CD4-positive, alpha-beta T cell (primary cell): ENCODE measurements around the gene FAM53A. TPM values are rescaled to one million over a fixed set of nuclear protein-coding genes. Genes with fewer than 3 reads are reported as not detected.

Experiments used
- ATAC-seq: fragments of 200-7000 bp; cut with Tn5 transposase; one replicate; pipeline ENCODE4 v1.10.0; 2022; ENCODE audit warnings: mild to moderate bottlenecking; ENCODE audit not compliant: poor library complexity
- CTCF ChIA-PET: fragments of 350-600 bp; sonication (Branson Sonifier 250); formaldehyde crosslinking; loops from one replicate; lab custom pipeline; 2021; ENCODE audit warnings: antibody characterized with exemption, inconsistent platforms; lab: Charles Lee
- POLR2A ChIA-PET: fragments of 350-600 bp; sonication (Branson Sonifier 250); formaldehyde crosslinking; loops from one replicate; lab custom pipeline; 2021; ENCODE audit warnings: antibody characterized with exemption, inconsistent platforms; lab: Charles Lee
- DNase-seq, 14 experiments: peaks; one replicate each; pipeline ENCODE4 v3.0.0-alpha.2; 2013 to 2020; ENCODE audit warnings: mixed read lengths in 2 of 14
- H3K27ac ChIP-seq, 2 donors: one replicate each; pipeline versions ENCODE4 v1.5.1 to v1.7.0; 2013; ENCODE audit warnings: low read length in 2 of 2, low read depth in 1 of 2, mild to moderate bottlenecking in 1 of 2
- H3K27me3 ChIP-seq, 2 experiments: 1 replicate in 1 of 2; 2 replicates in 1 of 2; pipeline versions ENCODE4 v1.6.1 to v1.7.0; 2013; ENCODE audit warnings: low read length in 2 of 2, control low read depth in 1 of 2, mild to moderate bottlenecking in 1 of 2, moderate library complexity in 1 of 2; ENCODE audit not compliant: insufficient read depth in 2 of 2, control insufficient read depth in 1 of 2
- H3K36me3 ChIP-seq: one replicate; pipeline ENCODE4 v1.6.1; 2013; ENCODE audit warnings: low read length, control low read depth; ENCODE audit not compliant: insufficient read depth
- H3K4me1 ChIP-seq: one replicate; pipeline ENCODE4 v1.6.1; 2013; ENCODE audit warnings: low read length, control low read depth; ENCODE audit not compliant: insufficient read depth
- H3K4me3 ChIP-seq: one replicate; pipeline ENCODE4 v1.5.1; 2013; ENCODE audit warnings: mild to moderate bottlenecking, low read length, moderate library complexity
- H3K9me3 ChIP-seq, 2 experiments: 1 replicate in 1 of 2; 2 replicates in 1 of 2; pipeline versions ENCODE4 v1.6.1 to v1.7.0; 2013; ENCODE audit warnings: low read length in 2 of 2, mild to moderate bottlenecking in 2 of 2, control low read depth in 1 of 2, moderate library complexity in 1 of 2; ENCODE audit not compliant: control insufficient read depth in 1 of 2, insufficient read depth in 1 of 2
- H3K27ac Mint-ChIP-seq: one replicate; pipeline ENCODE4 v1.8.0; 2020; ENCODE audit warnings: mixed read lengths
- H3K27me3 Mint-ChIP-seq: one replicate; pipeline ENCODE4 v1.8.0; 2021; ENCODE audit warnings: mixed read lengths
- H3K36me3 Mint-ChIP-seq: one replicate; pipeline ENCODE4 v1.8.0; 2021; ENCODE audit warnings: low read depth, mixed read lengths
- H3K4me1 Mint-ChIP-seq: one replicate; pipeline ENCODE4 v1.8.0; 2021; ENCODE audit warnings: low read depth, mixed read lengths
- H3K4me3 Mint-ChIP-seq: one replicate; pipeline ENCODE4 v1.8.0; 2020; ENCODE audit warnings: mild to moderate bottlenecking, mixed read lengths
- H3K9me3 Mint-ChIP-seq: one replicate; pipeline ENCODE4 v1.8.0; 2020; ENCODE audit warnings: mixed read lengths
- intact Hi-C, 2 experiments: fragments of 100-400 bp; cut with DNase I in 1 of 2; cut with micrococcal nuclease in 1 of 2; formaldehyde crosslinking; loops; one replicate each; pipeline versions ENCODE4 v1.15.1 to v1.9.0; 2023 to 2025; cut with DNase I, micrococcal nuclease
- total RNA-seq, 174 experiments: library from RNA in 2 of 174; stranded (reverse) in 2 of 174; gene quantifications; one replicate each; pipeline ENCODE4 v1.2.3 and lab custom pipeline; 2021 to 2026
- TF ChIP-seq, protein P1 (sequence below): fragments of 200-600 bp; IDR thresholded peaks from one replicate; pipeline ENCODE4 v1.8.0; 2022; ENCODE audit warnings: antibody characterized with exemption, mild to moderate bottlenecking

The FAM53A gene
- total RNA-seq, 2 experiments from 2014 or later = 0.93 to 2.4 TPM

DNA sequence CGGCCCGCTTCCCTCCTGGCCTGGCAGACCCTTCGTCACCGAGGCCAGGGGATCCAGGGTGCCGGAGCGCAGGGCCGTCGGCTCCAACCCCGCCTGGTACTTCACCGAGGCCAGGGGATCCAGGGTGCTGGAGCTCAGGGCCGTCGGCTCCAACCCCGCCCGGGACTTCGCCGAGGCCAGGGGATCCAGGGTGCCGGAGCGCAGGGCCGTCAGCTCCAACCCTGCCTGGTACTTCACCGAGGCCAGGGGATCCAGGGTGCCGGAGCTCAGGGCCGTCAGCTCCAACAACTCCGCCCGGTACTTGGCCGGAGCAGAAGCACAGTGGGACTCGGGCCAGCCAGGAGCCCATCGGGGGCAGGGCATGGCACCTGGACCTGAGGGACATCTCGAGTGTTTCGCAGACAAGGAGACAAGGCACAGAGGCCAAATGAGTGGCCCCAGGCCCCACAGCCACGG is 85.1 kb downstream of the FAM53A start:
- Histone ChIP-seq H3K4me1 (peaks cover 8% of the 10 kb centered on the region), H3K36me3 (no peaks in the 10 kb centered on the region), H3K27me3 (no peaks in the 10 kb centered on the region), H3K9me3 (peaks cover 0 to 8% of the 10 kb centered on the region in 2 experiments), H3K4me3 (no peak overlapping the region), H3K27ac (no peak overlapping the region)
- intact Hi-C loops = no loop called here
- H3K27ac Mint-ChIP-seq = no peak overlapping the region
- no peaks in the 10 kb centered on the region for H3K9me3 Mint-ChIP-seq
- DNase-seq (no peak), ATAC-seq (no peak)
- ChIA-PET CTCF (no interaction called here), POLR2A (no interaction called here)
- no peaks in the 10 kb centered on the region for H3K27me3 Mint-ChIP-seq
- no peaks in the 10 kb centered on the region for H3K4me1 Mint-ChIP-seq
- H3K4me3 Mint-ChIP-seq = no peak overlapping the region
- TF ChIP-seq, protein P1, sequence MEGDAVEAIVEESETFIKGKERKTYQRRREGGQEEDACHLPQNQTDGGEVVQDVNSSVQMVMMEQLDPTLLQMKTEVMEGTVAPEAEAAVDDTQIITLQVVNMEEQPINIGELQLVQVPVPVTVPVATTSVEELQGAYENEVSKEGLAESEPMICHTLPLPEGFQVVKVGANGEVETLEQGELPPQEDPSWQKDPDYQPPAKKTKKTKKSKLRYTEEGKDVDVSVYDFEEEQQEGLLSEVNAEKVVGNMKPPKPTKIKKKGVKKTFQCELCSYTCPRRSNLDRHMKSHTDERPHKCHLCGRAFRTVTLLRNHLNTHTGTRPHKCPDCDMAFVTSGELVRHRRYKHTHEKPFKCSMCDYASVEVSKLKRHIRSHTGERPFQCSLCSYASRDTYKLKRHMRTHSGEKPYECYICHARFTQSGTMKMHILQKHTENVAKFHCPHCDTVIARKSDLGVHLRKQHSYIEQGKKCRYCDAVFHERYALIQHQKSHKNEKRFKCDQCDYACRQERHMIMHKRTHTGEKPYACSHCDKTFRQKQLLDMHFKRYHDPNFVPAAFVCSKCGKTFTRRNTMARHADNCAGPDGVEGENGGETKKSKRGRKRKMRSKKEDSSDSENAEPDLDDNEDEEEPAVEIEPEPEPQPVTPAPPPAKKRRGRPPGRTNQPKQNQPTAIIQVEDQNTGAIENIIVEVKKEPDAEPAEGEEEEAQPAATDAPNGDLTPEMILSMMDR = no peak
- H3K36me3 Mint-ChIP-seq = no peaks in the 10 kb centered on the region

DNA sequence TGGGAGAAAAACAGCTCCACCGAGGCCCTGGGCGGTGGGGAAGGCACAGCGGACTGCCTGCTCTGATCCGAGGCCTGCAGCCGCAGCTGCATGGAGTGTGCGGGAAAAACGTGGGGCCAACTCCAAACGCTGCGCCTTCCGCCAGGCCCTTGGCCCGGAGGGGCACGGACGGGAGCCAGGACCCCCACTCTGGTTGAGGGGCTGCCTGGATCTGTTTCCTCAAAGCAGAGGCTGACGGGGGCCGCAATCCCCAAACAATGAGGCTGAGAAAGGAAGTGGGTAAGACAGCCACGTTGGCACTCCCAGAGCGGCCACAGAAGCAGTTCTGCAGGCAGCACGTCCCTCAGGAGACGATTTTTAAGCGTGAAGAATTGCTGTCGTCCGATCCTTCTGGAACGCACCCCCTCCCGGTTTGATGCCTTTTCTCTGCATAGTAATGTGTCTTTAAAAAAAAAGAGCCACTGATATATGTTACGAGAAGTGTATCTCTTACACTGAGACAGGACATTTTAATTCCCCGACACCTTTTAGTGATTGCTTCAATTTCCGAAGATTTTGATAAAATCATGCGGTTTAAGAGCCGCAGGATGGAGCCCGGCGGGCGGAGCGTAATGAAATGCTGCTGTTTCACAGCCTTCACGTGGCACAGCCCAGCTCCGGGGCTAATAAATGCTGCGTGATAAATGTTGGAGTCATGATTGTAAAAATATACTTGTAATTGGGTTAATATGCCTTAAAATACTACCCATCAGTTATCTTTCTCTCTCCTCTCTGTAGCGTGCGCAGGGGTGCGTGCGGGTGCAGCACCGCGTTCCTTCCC is 85.7 kb downstream of the FAM53A start:
- intact Hi-C loops = no loop called here
- H3K4me1 ChIP-seq = peaks cover 2% of the 10 kb centered on the region
- ATAC-seq (no peak), DNase-seq (no peak)
- TF ChIP-seq, protein P1 = no peak
- ChIA-PET POLR2A (no interaction called here), CTCF (no interaction called here)
- peaks cover 0 to 8% of the 10 kb centered on the region in 2 experiments for H3K9me3 ChIP-seq
- H3K4me3 ChIP-seq = no peak overlapping the region
- no peaks in the 10 kb centered on the region for H3K27me3 Mint-ChIP-seq
- H3K4me3 Mint-ChIP-seq = no peak overlapping the region
- H3K27me3 ChIP-seq = no peaks in the 10 kb centered on the region
- no peaks in the 10 kb centered on the region for H3K9me3 Mint-ChIP-seq
- H3K27ac ChIP-seq = no peak overlapping the region
- no peaks in the 10 kb centered on the region for H3K36me3 ChIP-seq
- H3K36me3 Mint-ChIP-seq = no peaks in the 10 kb centered on the region
- H3K4me1 Mint-ChIP-seq = no peaks in the 10 kb centered on the region
- no peak overlapping the region for H3K27ac Mint-ChIP-seq

DNA sequence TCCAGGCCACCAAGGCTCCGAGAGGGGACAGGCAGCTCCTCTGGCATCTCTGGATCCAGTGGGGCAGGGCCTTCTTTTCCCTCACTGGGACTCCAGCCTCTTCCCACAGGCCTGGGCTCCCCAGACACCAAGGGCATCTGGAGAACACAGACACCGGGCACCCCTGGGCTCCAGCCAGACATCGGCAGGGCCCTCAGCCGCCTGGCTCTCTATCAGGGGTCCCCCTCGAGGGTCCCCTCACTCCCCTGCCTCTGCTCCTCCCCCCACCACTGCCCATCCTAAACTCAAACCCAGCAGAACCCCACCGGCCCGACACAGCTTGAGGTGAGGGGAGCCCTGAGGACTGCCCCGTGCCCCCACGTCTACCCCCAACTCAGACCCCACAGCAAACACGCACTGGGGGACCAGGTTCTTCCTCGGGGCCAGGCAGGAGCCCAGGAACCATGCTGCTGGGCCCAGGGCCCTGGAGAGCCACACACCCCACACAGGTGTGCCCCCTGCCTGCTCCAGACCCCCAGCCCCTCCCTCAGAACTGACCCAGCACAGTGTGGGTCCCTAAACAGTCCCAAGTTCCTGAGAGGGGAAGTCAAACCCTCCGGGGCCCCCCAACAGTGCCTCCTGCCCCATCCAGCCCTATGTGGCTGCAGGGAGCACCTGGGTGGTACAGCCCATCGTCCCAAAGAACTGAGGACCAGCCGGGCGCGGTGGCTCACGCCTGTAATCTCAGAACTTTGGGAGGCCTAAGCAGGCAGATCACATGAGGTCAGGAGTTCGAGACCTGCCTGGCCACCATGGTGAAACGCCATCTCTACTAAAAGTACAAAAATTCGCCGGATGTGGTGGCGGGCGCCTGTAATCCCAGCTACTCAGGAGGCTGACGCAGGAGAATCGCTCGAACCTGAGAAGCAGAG is 86.8 kb downstream of the FAM53A start:
- Histone ChIP-seq H3K36me3 (no peaks in the 10 kb centered on the region), H3K4me3 (no peak overlapping the region), H3K4me1 (no peaks in the 10 kb centered on the region), H3K27me3 (no peaks in the 10 kb centered on the region), H3K9me3 (peaks cover 0 to 11% of the 10 kb centered on the region in 2 experiments), H3K27ac (no peak overlapping the region)
- POLR2A ChIA-PET = interaction anchor here (0.6 to 0.9 kb wide), 2 partner anchors 53 to 77 kb away, joined by 3 to 4 read pairs; no protein-coding TSS in a partner anchor
- intact Hi-C loops = no loop called here
- no peaks in the 10 kb centered on the region for H3K4me1 Mint-ChIP-seq
- no peak overlapping the region for H3K27ac Mint-ChIP-seq
- no peaks in the 10 kb centered on the region for H3K36me3 Mint-ChIP-seq
- ATAC-seq (no peak), DNase-seq (no peak)
- H3K4me3 Mint-ChIP-seq = no peak overlapping the region
- H3K9me3 Mint-ChIP-seq = no peaks in the 10 kb centered on the region
- TF ChIP-seq, protein P1 = no peak
- CTCF ChIA-PET = no interaction called here
- no peaks in the 10 kb centered on the region for H3K27me3 Mint-ChIP-seq
